ENCODE data around the gene LRBA. TPM values are rescaled to one million over a fixed set of nuclear protein-coding genes. Genes with fewer than 3 reads are reported as not detected.

The LRBA gene
- total RNA-seq, 1 donor from 2014 or later: 103 TPM

- DNase-seq (ENCODE audit: low read depth) (no peak), FAIRE-seq (no peak)
- H3K4me3 ChIP-seq (ENCODE audit: low read depth, low read length): no peak overlapping the region
- H3K27me3 ChIP-seq (ENCODE audit: control insufficient read depth, insufficient read depth, low read length): no peaks in the 10 kb centered on the region
- H3K36me3 ChIP-seq (ENCODE audit: control insufficient read depth, insufficient read depth, low read length): no peaks in the 10 kb centered on the region
- no peak for TF ChIP-seq CTCF (IDR thresholded peaks at IDR 0.05; ENCODE audit: insufficient read depth, low read length, severe bottlenecking)
Measured at GRCh38 chr4:151025759-151026158, 10.7 kb upstream of the LRBA start.

- Histone ChIP-seq H3K27me3 (ENCODE audit: control insufficient read depth, insufficient read depth, low read length) (no peaks in the 10 kb centered on the region), H3K4me3 (ENCODE audit: low read depth, low read length) (no peak overlapping the region), H3K36me3 (ENCODE audit: control insufficient read depth, insufficient read depth, low read length) (no peaks in the 10 kb centered on the region)
- FAIRE-seq (no peak), DNase-seq (ENCODE audit: low read depth) (no peak)
- no peak for TF ChIP-seq CTCF (IDR thresholded peaks at IDR 0.05; ENCODE audit: insufficient read depth, low read length, severe bottlenecking)
Measured at GRCh38 chr4:151022586-151022985, 7.5 kb upstream of the LRBA start.

- FAIRE-seq: no peak
- H3K36me3 ChIP-seq (ENCODE audit: control insufficient read depth, insufficient read depth, low read length): no peaks in the 10 kb centered on the region
- DNase-seq (ENCODE audit: low read depth): no peak
Measured at GRCh38 chr4:151021637-151022334, 6.7 kb upstream of the LRBA start.

GRCh38 chr4:151015459-151016347 is 619 bp upstream of the LRBA start:
- Histone ChIP-seq H3K27me3 (ENCODE audit: control insufficient read depth, insufficient read depth, low read length) (no peaks in the 10 kb centered on the region), H3K4me3 (ENCODE audit: low read depth, low read length) (peak overlapping the region; percentile 77), H3K36me3 (ENCODE audit: control insufficient read depth, insufficient read depth, low read length) (no peaks in the 10 kb centered on the region)
- DNase-seq (ENCODE audit: low read depth) (peak; percentile 88), FAIRE-seq (no peak)
- TF ChIP-seq CTCF (IDR thresholded peaks at IDR 0.05; ENCODE audit: insufficient read depth, low read length, severe bottlenecking): no peak

More at GRCh38 chr4:151021637-151022334, 6.7 kb upstream of the LRBA start:
- H3K4me3 ChIP-seq (ENCODE audit: low read depth, low read length): no peak overlapping the region
- H3K27me3 ChIP-seq (ENCODE audit: control insufficient read depth, insufficient read depth, low read length): no peaks in the 10 kb centered on the region
- TF ChIP-seq CTCF (IDR thresholded peaks at IDR 0.05; ENCODE audit: insufficient read depth, low read length, severe bottlenecking): no peak

GRCh38 chr4:151013944-151014343 is 1.1 kb downstream of the LRBA start:
- H3K27me3 ChIP-seq (ENCODE audit: control insufficient read depth, insufficient read depth, low read length): no peaks in the 10 kb centered on the region
- FAIRE-seq (no peak), DNase-seq (ENCODE audit: low read depth) (no peak)
- no peak for TF ChIP-seq CTCF (IDR thresholded peaks at IDR 0.05; ENCODE audit: insufficient read depth, low read length, severe bottlenecking)
- peak overlapping the region; percentile 77 for H3K4me3 ChIP-seq (ENCODE audit: low read depth, low read length)
- no peaks in the 10 kb centered on the region for H3K36me3 ChIP-seq (ENCODE audit: control insufficient read depth, insufficient read depth, low read length)

All from bronchial epithelial cell (primary cell).